Right lobe of liver (tissue), 4 donors: ENCODE data around the gene NUDT1.

Source experiments
- POLR2A ChIP-seq: fragments of 450-650 bp; IDR thresholded peaks from one replicate; pipeline ENCODE4 v1.6.1; 2017; ENCODE audit warnings: antibody characterized with exemption, mild to moderate bottlenecking
- TF ChIP-seq, protein P1 (sequence below), 4 donors: fragments of 200-600 bp in 3 of 4; fragments of 450-650 bp in 1 of 4; IDR thresholded peaks; one replicate each; pipeline versions ENCODE4 v1.5.1 to v1.8.0; 2016 to 2022; ENCODE audit warnings: antibody characterized with exemption in 4 of 4, mild to moderate bottlenecking in 2 of 4
- donor health status: DM: no; HTN: no; CAD: no.
- donor health status: DM: no; HTN: no; CAD: no.
- donor health status: DM: no; HTN: yes; CAD: no.

- TF ChIP-seq, protein P1, sequence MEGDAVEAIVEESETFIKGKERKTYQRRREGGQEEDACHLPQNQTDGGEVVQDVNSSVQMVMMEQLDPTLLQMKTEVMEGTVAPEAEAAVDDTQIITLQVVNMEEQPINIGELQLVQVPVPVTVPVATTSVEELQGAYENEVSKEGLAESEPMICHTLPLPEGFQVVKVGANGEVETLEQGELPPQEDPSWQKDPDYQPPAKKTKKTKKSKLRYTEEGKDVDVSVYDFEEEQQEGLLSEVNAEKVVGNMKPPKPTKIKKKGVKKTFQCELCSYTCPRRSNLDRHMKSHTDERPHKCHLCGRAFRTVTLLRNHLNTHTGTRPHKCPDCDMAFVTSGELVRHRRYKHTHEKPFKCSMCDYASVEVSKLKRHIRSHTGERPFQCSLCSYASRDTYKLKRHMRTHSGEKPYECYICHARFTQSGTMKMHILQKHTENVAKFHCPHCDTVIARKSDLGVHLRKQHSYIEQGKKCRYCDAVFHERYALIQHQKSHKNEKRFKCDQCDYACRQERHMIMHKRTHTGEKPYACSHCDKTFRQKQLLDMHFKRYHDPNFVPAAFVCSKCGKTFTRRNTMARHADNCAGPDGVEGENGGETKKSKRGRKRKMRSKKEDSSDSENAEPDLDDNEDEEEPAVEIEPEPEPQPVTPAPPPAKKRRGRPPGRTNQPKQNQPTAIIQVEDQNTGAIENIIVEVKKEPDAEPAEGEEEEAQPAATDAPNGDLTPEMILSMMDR (IDR thresholded peaks at IDR 0.05): no peak
- TF ChIP-seq POLR2A: no peak
These were observed 17.5 kb downstream of the NUDT1 start for GRCh38 chr7:2259480-2259879.
